H1 (cell line): Measurements from ENCODE around the gene ZBTB46. TPM values are rescaled to one million over a fixed set of nuclear protein-coding genes. Genes with fewer than 3 reads are reported as not detected.
A peak's percentile ranks its signal among the peaks of the same experiment; 100 is the strongest.

Source experiments
- CTCF ChIA-PET: fragments of 300-600 bp; sonication (Branson Sonifier 250); formaldehyde crosslinking; loops from one replicate; lab custom pipeline; 2021; ENCODE audit not compliant: partially characterized antibody; lab: Charles Lee
- POLR2A ChIA-PET: fragments of 300-600 bp; sonication (Branson Sonifier 250); formaldehyde crosslinking; loops from one replicate; lab custom pipeline; 2021; ENCODE audit warnings: inconsistent platforms; ENCODE audit not compliant: partially characterized antibody; lab: Charles Lee
- DNase-seq, 2 experiments: peaks; one replicate each; pipeline versions ENCODE4 v3.0.0 to v3.0.0-alpha.2; 2010 to 2022; ENCODE audit warnings: low spot score in 2 of 2, low read depth in 1 of 2, mixed read lengths in 1 of 2
- FAIRE-seq: peaks from 2 replicates; lab custom pipeline; 2011; peaks lifted over from hg19 to GRCh38; lab: Jason Lieb, UNC
- H2AFZ ChIP-seq: 2 replicates; pipeline ENCODE4 v1.8.1; 2012; ENCODE audit warnings: low read length, inconsistent platforms
- H2AK5ac ChIP-seq: 2 replicates; pipeline ENCODE4 v1.6.1; 2013; ENCODE audit warnings: low read depth, low read length
- H2BK120ac ChIP-seq: replicated peaks from 2 replicates; pipeline ENCODE3; 2013; ENCODE audit warnings: low read depth, low read length, inconsistent platforms
- H2BK12ac ChIP-seq: 2 replicates; pipeline ENCODE4 v1.6.1; 2013; ENCODE audit warnings: low read depth, low read length
- H2BK15ac ChIP-seq: 2 replicates; pipeline ENCODE4 v1.6.1; 2013; ENCODE audit warnings: low read length
- H2BK20ac ChIP-seq: 2 replicates; pipeline ENCODE4 v1.6.1; 2013; ENCODE audit warnings: low read length
- H2BK5ac ChIP-seq: 2 replicates; pipeline ENCODE4 v1.6.1; 2013; ENCODE audit warnings: low read depth, low read length
- H3K14ac ChIP-seq: 2 replicates; pipeline ENCODE4 v1.6.1; 2013; ENCODE audit warnings: inconsistent platforms; ENCODE audit not compliant: insufficient read length
- H3K18ac ChIP-seq: 2 replicates; pipeline ENCODE4 v1.6.1; 2013; ENCODE audit warnings: low read length; ENCODE audit errors: extremely low read depth
- H3K23ac ChIP-seq: 2 replicates; pipeline ENCODE4 v1.6.1; 2013; ENCODE audit warnings: inconsistent platforms; ENCODE audit not compliant: insufficient read length
- H3K23me2 ChIP-seq: 2 replicates; pipeline ENCODE4 v1.6.1; 2013; ENCODE audit warnings: low read depth, low read length
- H3K27ac ChIP-seq: 2 replicates; pipeline ENCODE4 v1.6.1; 2011; ENCODE audit warnings: low read depth, low read length, inconsistent platforms
- H3K27me3 ChIP-seq, 4 experiments: replicated peaks in 1 of 4; 1 replicate in 1 of 4; 2 replicates in 3 of 4; pipeline versions ENCODE4 v1.6.1 to v1.8.1; 2011 to 2013; ENCODE audit warnings: low read length in 3 of 4, mild to moderate bottlenecking in 3 of 4, inconsistent platforms in 2 of 4, mixed read lengths in 2 of 4, moderate library complexity in 1 of 4; ENCODE audit not compliant: control insufficient read depth in 3 of 4, insufficient read depth in 3 of 4; ENCODE audit errors: extremely low read depth in 1 of 4
- H3K36me3 ChIP-seq, 4 experiments: 2 replicates each; pipeline versions ENCODE4 v1.6.1 to v1.8.1; 2011 to 2013; ENCODE audit warnings: mild to moderate bottlenecking in 4 of 4, low read length in 3 of 4, moderate library complexity in 2 of 4, control low read depth in 1 of 4, inconsistent platforms in 1 of 4; ENCODE audit not compliant: insufficient read depth in 4 of 4, control insufficient read depth in 2 of 4
- H3K4ac ChIP-seq: replicated peaks from 2 replicates; pipeline ENCODE3; 2013; ENCODE audit warnings: low read length, low read depth, mixed read lengths, inconsistent platforms; ENCODE audit not compliant: insufficient read length
- H3K4me1 ChIP-seq, 4 experiments: replicated peaks in 1 of 4; 1 replicate in 1 of 4; 2 replicates in 3 of 4; pipeline versions ENCODE4 v1.6.1 to v1.8.1; 2011 to 2013; ENCODE audit warnings: low read length in 3 of 4, inconsistent platforms in 2 of 4, mixed read lengths in 1 of 4; ENCODE audit not compliant: insufficient read depth in 4 of 4, control insufficient read depth in 3 of 4
- H3K4me2 ChIP-seq, 2 experiments: 2 replicates each; pipeline versions ENCODE4 v1.6.1 to v1.8.1; 2011 to 2013; ENCODE audit warnings: low read depth in 2 of 2, low read length in 2 of 2, control low read depth in 1 of 2, inconsistent platforms in 1 of 2, mild to moderate bottlenecking in 1 of 2; ENCODE audit not compliant: insufficient read depth in 1 of 2
- H3K4me3 ChIP-seq, 4 experiments: fragments of 200-600, 300-600 bp in 1 of 4; sonication (generic), shearing (Covaris generic), sonication (Bioruptor Twin) in 1 of 4; 2 replicates each; pipeline versions ENCODE4 v1.5.1 to v1.8.1; 2011 to 2016; ENCODE audit warnings: low read length in 4 of 4, low read depth in 3 of 4, control low read depth in 2 of 4, inconsistent platforms in 2 of 4, mild to moderate bottlenecking in 2 of 4, mixed read lengths in 1 of 4, moderate library complexity in 1 of 4; ENCODE audit not compliant: insufficient read depth in 2 of 4; ENCODE audit errors: extremely low read depth in 1 of 4
- H3K56ac ChIP-seq: replicated peaks from 2 replicates; pipeline ENCODE3; 2013; ENCODE audit warnings: low read depth, mild to moderate bottlenecking, mixed read lengths, low read length, inconsistent platforms; ENCODE audit not compliant: insufficient read length
- H3K79me1 ChIP-seq: 2 replicates; pipeline ENCODE4 v1.6.1; 2013; ENCODE audit warnings: low read depth, low read length, control low read depth
- H3K79me2 ChIP-seq, 2 experiments: 2 replicates each; pipeline versions ENCODE4 v1.6.1 to v1.8.1; 2012 to 2013; ENCODE audit warnings: low read length in 2 of 2, mild to moderate bottlenecking in 2 of 2, inconsistent platforms in 1 of 2; ENCODE audit not compliant: insufficient read depth in 2 of 2, control insufficient read depth in 1 of 2
- H3K9ac ChIP-seq, 4 experiments: replicated peaks in 1 of 4; 1 replicate in 1 of 4; 2 replicates in 3 of 4; pipeline versions ENCODE4 v1.6.1 to v1.8.1; 2011 to 2013; ENCODE audit warnings: low read depth in 3 of 4, low read length in 3 of 4, control low read depth in 2 of 4, mild to moderate bottlenecking in 2 of 4, moderate library complexity in 2 of 4, inconsistent platforms in 1 of 4; ENCODE audit errors: extremely low read depth in 1 of 4
- H3K9me3 ChIP-seq, 2 experiments: 2 replicates each; pipeline versions ENCODE4 v1.6.1 to v1.8.1; 2012 to 2013; ENCODE audit warnings: mild to moderate bottlenecking in 2 of 2, moderate library complexity in 2 of 2, control low read depth in 1 of 2, inconsistent platforms in 1 of 2, low read depth in 1 of 2, low read length in 1 of 2, mixed read lengths in 1 of 2; ENCODE audit not compliant: insufficient read depth in 2 of 2
- H4K20me1 ChIP-seq, 2 experiments: replicated peaks in 1 of 2; 2 replicates each; pipeline versions ENCODE3 to v1.8.1; 2011 to 2013; ENCODE audit warnings: inconsistent platforms in 2 of 2, low read length in 2 of 2, mild to moderate bottlenecking in 1 of 2; ENCODE audit not compliant: insufficient read depth in 2 of 2, control insufficient read depth in 1 of 2
- H4K5ac ChIP-seq: 2 replicates; pipeline ENCODE4 v1.6.1; 2013; ENCODE audit warnings: low read length, low read depth, mixed read lengths, inconsistent platforms; ENCODE audit not compliant: insufficient read length
- H4K8ac ChIP-seq: 2 replicates; pipeline ENCODE4 v1.8.0; 2013; ENCODE audit warnings: mild to moderate bottlenecking, moderate library complexity, low read length, inconsistent platforms; ENCODE audit not compliant: insufficient read depth; ENCODE audit errors: extremely low read depth
- H4K91ac ChIP-seq: replicated peaks from 2 replicates; pipeline ENCODE3; 2013; ENCODE audit warnings: low read length, mixed read lengths, inconsistent platforms; ENCODE audit not compliant: insufficient read length
- CREB1 ChIP-seq: IDR thresholded peaks from 2 replicates; pipeline ENCODE4 v1.6.1; 2012; ENCODE audit warnings: inconsistent platforms
- FOSL1 ChIP-seq: IDR thresholded peaks from 2 replicates; pipeline ENCODE4 v1.6.1; 2011; ENCODE audit warnings: mild to moderate bottlenecking, low read depth, low read length, moderate library complexity; ENCODE audit not compliant: insufficient read depth
- GTF2F1 ChIP-seq: IDR thresholded peaks from 2 replicates; pipeline ENCODE4 v1.6.1; 2012; ENCODE audit warnings: low read depth, low read length, improper control_type of control experiment, borderline replicate concordance
- HDAC2 ChIP-seq, 2 experiments: fragments of 300-600 bp in 1 of 2; sonication (generic) in 1 of 2; IDR thresholded peaks; 2 replicates each; pipeline ENCODE4 v1.6.1; 2011 to 2012; ENCODE audit warnings: low read depth in 2 of 2, low read length in 2 of 2, mild to moderate bottlenecking in 2 of 2, moderate library complexity in 2 of 2, borderline replicate concordance in 1 of 2, inconsistent platforms in 1 of 2
- HDAC6 ChIP-seq: IDR thresholded peaks from one replicate; pipeline ENCODE4 v1.7.1; 2012; ENCODE audit warnings: low read depth, mild to moderate bottlenecking, inconsistent platforms, low read length, moderate library complexity
- PHF8 ChIP-seq: fragments of 200-600 bp; sonication (generic); conservative IDR thresholded peaks from 2 replicates; pipeline ENCODE4 v1.7.1; 2012; ENCODE audit warnings: low read depth, mild to moderate bottlenecking, inconsistent platforms, low read length, moderate library complexity
- RAD21 ChIP-seq, 2 experiments: IDR thresholded peaks in 1 of 2; conservative IDR thresholded peaks in 1 of 2; 2 replicates each; pipeline ENCODE4 v1.6.1; 2011; ENCODE audit warnings: low read depth in 2 of 2, low read length in 2 of 2, improper control_type of control experiment in 1 of 2, inconsistent platforms in 1 of 2, mild to moderate bottlenecking in 1 of 2, moderate library complexity in 1 of 2
- WGBS, 2 experiments: shearing (Covaris generic) in 1 of 2; methylation state at CpG; one replicate each; pipeline versions ENCODE4 v1.1.6 to v1.1.7; 2013 to 2015; ENCODE audit warnings: low lambda C conversion rate in 2 of 2, mixed read lengths in 2 of 2, inconsistent platforms in 1 of 2, low coverage in 1 of 2, missing lambda C conversion rate in 1 of 2; ENCODE audit not compliant: insufficient replicate concordance in 2 of 2, insufficient coverage in 1 of 2, insufficient read length in 1 of 2; ENCODE audit errors: extremely low coverage in 1 of 2, missing lambda C conversion rate in 1 of 2; 5-methylcytosine and 5-hydroxymethylcytosine counted together
- polyA plus RNA-seq, 7 experiments: library from polyadenylated mRNA; depleted of rRNA in 3 of 7; stranded (reverse) in 5 of 7; unstranded in 2 of 7; fragments of >200 nt in 5 of 7; fragments of 200-250 nt in 2 of 7; gene quantifications; 1 replicate in 5 of 7; 2 replicates in 1 of 7; 4 replicates in 1 of 7; pipeline versions ENCODE4 v1.2.1 to v1.2.3, GENCODE V29; 2011 to 2013; ENCODE audit warnings: missing spikeins in 2 of 7, mixed read lengths in 2 of 7
- total RNA-seq: library from RNA; stranded (reverse); fragmentation: NEBNext Ultra II Directional; extraction: Animal tissue kit (Norgen Biotek cat#: 25700); gene quantifications from 2 replicates; pipeline ENCODE4 v1.2.1, GENCODE V29; 2021
- TF ChIP-seq, protein P1 (sequence below): IDR thresholded peaks from 2 replicates; pipeline ENCODE4 v1.6.1; 2012; ENCODE audit warnings: low read length, inconsistent platforms

Gene ZBTB46
- total and polyA plus RNA-seq, 2 of the 8 experiments (the other 6 are each of a cell fraction or from before 2014, with no cell fraction given) = 6.4 to 22.4 TPM

DNA sequence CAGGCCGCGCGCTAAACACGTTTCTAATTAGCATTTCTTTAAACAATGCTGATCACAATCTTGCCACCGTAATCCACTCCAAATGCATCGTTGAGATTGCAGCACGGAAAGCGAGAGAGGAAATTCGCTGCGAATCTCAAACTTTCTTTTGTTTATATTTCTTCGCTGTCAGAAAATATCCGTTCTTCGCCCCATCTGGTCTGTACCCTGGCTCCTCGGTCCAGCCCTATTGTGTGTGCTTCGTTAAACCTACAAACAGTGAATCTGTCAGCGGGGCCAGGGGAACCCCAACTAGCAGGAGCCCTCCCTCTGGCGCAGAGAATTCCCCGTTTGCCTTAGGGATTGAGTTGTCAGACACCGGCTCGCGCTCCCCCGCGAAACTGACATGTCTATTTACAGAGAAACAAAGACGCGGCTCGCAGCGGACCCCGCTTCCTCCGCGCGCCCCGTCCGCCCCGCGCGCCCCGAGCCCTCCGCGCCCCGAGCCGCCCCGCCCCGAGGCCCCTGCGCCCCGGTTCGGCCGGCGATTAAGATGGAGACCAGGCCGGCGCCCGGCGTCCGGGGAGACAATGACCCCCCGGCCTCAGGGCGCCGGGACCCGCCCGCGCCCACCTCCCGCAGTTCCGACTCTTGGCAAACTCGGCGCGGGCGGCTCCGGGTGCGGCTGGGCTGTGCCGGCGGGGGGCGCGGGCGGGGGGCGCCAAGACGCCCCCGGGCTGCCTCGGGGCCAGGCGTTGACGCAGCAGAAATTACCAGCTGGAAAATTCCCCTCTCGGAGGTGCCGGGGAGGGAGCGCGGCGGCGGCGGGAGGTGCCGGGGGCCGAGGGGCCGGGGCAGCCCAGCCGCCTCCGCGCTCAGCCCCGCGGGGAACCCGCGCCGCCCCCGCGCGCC lies 874 bp downstream of the ZBTB46 start:
- H3K9ac ChIP-seq = peak overlapping the region in 2 of 4 experiments; percentile 41 to 59; a peak in 2 of 7 replicates
- TF ChIP-seq HDAC2 (IDR thresholded peaks at IDR 0.05; ENCODE audit: borderline replicate concordance in 1 of 2, low read depth in 2 of 2, low read length in 2 of 2) = peak in 1 of 2 experiments; percentile 48; a peak in 1 of 4 replicates
- TF ChIP-seq GTF2F1 = no peak
- TF ChIP-seq, protein P1, sequence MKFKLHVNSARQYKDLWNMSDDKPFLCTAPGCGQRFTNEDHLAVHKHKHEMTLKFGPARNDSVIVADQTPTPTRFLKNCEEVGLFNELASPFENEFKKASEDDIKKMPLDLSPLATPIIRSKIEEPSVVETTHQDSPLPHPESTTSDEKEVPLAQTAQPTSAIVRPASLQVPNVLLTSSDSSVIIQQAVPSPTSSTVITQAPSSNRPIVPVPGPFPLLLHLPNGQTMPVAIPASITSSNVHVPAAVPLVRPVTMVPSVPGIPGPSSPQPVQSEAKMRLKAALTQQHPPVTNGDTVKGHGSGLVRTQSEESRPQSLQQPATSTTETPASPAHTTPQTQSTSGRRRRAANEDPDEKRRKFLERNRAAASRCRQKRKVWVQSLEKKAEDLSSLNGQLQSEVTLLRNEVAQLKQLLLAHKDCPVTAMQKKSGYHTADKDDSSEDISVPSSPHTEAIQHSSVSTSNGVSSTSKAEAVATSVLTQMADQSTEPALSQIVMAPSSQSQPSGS = no peak
- no peak for TF ChIP-seq PHF8
- TF ChIP-seq CREB1 = no peak
- TF ChIP-seq RAD21 (IDR thresholded peaks at IDR 0.05 in 1 of 2, conservative IDR thresholded peaks at IDR 0.05 in 1 of 2; ENCODE audit: low read depth in 2 of 2, low read length in 2 of 2) = no peak
- TF ChIP-seq HDAC6 = no peak
- TF ChIP-seq FOSL1 = no peak

More for the DNA sequence above, 874 bp downstream of the ZBTB46 start:
- Histone ChIP-seq H4K20me1 (peaks cover 6 to 20% of the 10 kb centered on the region in 2 experiments), H3K4me2 (peak overlapping the region; percentile 79 to 96), H3K36me3 (no peaks in the 10 kb centered on the region; a peak in 1 of 8 replicates), H3K79me2 (peaks cover 14 to 41% of the 10 kb centered on the region in 2 experiments), H2BK120ac (no peak overlapping the region), H3K23ac (no peak overlapping the region), H4K91ac (no peak overlapping the region), H3K4me1 (peaks cover 4 to 25% (median 17%) of the 10 kb centered on the region in 4 experiments), H2AK5ac (no peak overlapping the region), H2BK15ac (0 out of 2 replicates have a peak overlapping the region, but pooled peaks have one; percentile 22), H3K4me3 (peak overlapping the region; percentile 54 to 80 (median 56)), H3K27me3 (peaks cover 14 to 36% (median 28%) of the 10 kb centered on the region in 4 experiments; a peak in 6 of 7 replicates), H3K27ac (no peak overlapping the region), H2BK5ac (no peak overlapping the region), H3K56ac (peak overlapping the region; percentile 22), H4K8ac (no peak overlapping the region), H2BK12ac (no peak overlapping the region), H3K23me2 (peaks cover 15% of the 10 kb centered on the region; the same call in 1 of the 2 replicates), H3K9me3 (no peaks in the 10 kb centered on the region), H2AFZ (no peak overlapping the region), H4K5ac (no peak overlapping the region), H3K79me1 (peaks cover 11% of the 10 kb centered on the region), H3K4ac (no peak overlapping the region), H2BK20ac (no peak overlapping the region), H3K18ac (no peak overlapping the region), H3K14ac (peak overlapping the region; percentile 28)
- ChIA-PET CTCF (interaction anchor here (1.0 to 1.5 kb wide), 6 partner anchors 11 to 48 kb away, joined by 3 to 5 read pairs (median 5); no protein-coding TSS in a partner anchor), POLR2A (interaction anchor here (0.8 to 1.5 kb wide), 3 partner anchors 17 to 35 kb away, joined by 3 to 4 read pairs (median 3); partner anchors contain the start of gene TPD52L2)
- DNase-seq (no peak), FAIRE-seq (no peak)
- 1% methylated on average over 23 of the region's 99 CpGs; no CpG with 5 or more reads in 1 of the 2 experiments for WGBS, 2 experiments
